SK-N-SH (cell line): Measurements from ENCODE around the gene ATRAID.

Source experiments
- IRF3 ChIP-seq: fragments of 150-350 bp; IDR thresholded peaks from 2 replicates; pipeline ENCODE4 v1.6.1; 2016; ENCODE audit warnings: mild to moderate bottlenecking, low read depth, low read length
- TAF1 ChIP-seq: IDR thresholded peaks from 2 replicates; pipeline ENCODE4 v1.6.1; 2012; ENCODE audit warnings: low read depth, mild to moderate bottlenecking, low read length, moderate library complexity, borderline replicate concordance

- no peak for TF ChIP-seq IRF3
- TF ChIP-seq TAF1 = no peak
Observed at GRCh38 chr2:27212626-27213471, 1.0 kb downstream of the ATRAID start.
